Astrocyte (in vitro differentiated cells and primary cell): ENCODE measurements around the gene NADK.

Experiments
- EZH2 ChIP-seq: IDR thresholded peaks from 2 replicates; pipeline ENCODE4 v1.6.1; 2012; ENCODE audit warnings: mild to moderate bottlenecking, low read length, inconsistent platforms; ENCODE audit not compliant: insufficient read depth
- TF ChIP-seq, protein P1 (sequence below): IDR thresholded peaks from 2 replicates; pipeline ENCODE4 v1.5.1; 2011; ENCODE audit warnings: low read depth, mild to moderate bottlenecking, inconsistent platforms, low read length, moderate library complexity; ENCODE audit not compliant: insufficient read depth

DNA sequence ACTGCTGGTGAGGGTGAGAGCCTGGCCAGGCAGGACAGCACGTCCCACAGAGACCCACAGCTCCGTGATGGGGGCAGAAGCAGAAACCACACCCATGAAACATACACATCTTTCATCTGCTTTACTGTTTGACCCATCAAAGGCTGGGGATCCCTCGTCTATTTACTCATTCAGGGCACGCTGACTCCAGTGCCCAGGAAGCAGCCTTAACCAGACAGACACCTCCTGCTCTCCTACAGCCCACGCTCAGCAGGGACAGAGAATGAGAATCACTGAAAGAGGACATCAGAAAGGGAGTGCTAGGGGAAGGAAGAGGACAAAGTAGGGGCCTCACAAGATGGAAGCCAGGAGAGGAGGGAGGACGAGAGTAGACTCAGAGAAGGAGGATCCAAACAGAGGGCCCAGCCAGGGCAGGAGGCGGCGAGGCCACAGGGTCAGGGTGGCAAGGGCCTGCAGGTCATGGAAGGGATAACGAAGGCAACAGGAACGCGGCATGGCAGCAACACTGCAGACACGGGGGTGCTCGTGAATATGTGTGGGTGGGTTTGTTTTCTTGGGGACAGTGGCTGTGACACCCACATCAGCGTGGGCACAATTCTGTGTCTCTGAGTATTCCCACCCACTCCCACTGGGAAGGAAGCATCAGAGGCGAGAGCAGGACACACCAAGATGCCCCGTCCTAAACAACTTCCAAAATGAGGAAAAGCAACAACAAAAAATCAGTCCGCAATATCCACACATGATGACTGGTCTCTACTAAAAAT, 15.4 kb upstream of the NADK start:
- TF ChIP-seq, protein P1, sequence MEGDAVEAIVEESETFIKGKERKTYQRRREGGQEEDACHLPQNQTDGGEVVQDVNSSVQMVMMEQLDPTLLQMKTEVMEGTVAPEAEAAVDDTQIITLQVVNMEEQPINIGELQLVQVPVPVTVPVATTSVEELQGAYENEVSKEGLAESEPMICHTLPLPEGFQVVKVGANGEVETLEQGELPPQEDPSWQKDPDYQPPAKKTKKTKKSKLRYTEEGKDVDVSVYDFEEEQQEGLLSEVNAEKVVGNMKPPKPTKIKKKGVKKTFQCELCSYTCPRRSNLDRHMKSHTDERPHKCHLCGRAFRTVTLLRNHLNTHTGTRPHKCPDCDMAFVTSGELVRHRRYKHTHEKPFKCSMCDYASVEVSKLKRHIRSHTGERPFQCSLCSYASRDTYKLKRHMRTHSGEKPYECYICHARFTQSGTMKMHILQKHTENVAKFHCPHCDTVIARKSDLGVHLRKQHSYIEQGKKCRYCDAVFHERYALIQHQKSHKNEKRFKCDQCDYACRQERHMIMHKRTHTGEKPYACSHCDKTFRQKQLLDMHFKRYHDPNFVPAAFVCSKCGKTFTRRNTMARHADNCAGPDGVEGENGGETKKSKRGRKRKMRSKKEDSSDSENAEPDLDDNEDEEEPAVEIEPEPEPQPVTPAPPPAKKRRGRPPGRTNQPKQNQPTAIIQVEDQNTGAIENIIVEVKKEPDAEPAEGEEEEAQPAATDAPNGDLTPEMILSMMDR = no peak
- TF ChIP-seq EZH2 = no peak
